ENCODE results near the gene TIMM50. TPM values are rescaled to one million over a fixed set of nuclear protein-coding genes. Genes with fewer than 3 reads are reported as not detected.

The TIMM50 gene
- total and polyA plus RNA-seq, 2 of the 8 experiments (the other 6 are each of a cell fraction or from before 2014, with no cell fraction given): 155 to 187 TPM

- no peak for TF ChIP-seq BRCA1 (IDR thresholded peaks at IDR 0.05; ENCODE audit: low read depth, low read length)
- TF ChIP-seq POLR2AphosphoS5 (IDR thresholded peaks at IDR 0.05; ENCODE audit: low read depth, low read length): no peak
- TF ChIP-seq USF2 (IDR thresholded peaks at IDR 0.05; ENCODE audit: low read length): peak; percentile 36; the same call in 1 of the 2 replicates
- no peak for TF ChIP-seq YY1 (IDR thresholded peaks at IDR 0.05; ENCODE audit: low read depth, low read length)
- TF ChIP-seq ZNF274 (IDR thresholded peaks at IDR 0.05; ENCODE audit: borderline replicate concordance, extremely low read depth, low read length): no peak
- TF ChIP-seq TBP (IDR thresholded peaks at IDR 0.05; ENCODE audit: low read depth, low read length): no peak
- TF ChIP-seq TEAD4 (IDR thresholded peaks at IDR 0.05; ENCODE audit: low read depth, low read length): peak; percentile 37; the same call in 1 of the 2 replicates
- TF ChIP-seq GTF2F1 (IDR thresholded peaks at IDR 0.05; ENCODE audit: borderline replicate concordance, low read depth, low read length): no peak
These were observed 26.5 kb downstream of the TIMM50 start (continued) for GRCh38 chr19:39506944-39507714.

Measured in H1 (cell line).